WTC11 (cell line): Measurements from ENCODE around the gene AREL1.

ENCODE experiments used
- CTCF ChIP-seq: fragments of 200-600 bp; IDR thresholded peaks from 2 replicates; pipeline ENCODE4 v1.8.0; 2022; ENCODE audit warnings: antibody characterized with exemption
- JUN ChIP-seq: sonication (generic); formaldehyde crosslinking; IDR thresholded peaks from 2 replicates; pipeline ENCODE4 v1.8.0; 2023; ENCODE audit warnings: mild to moderate bottlenecking, missing genetic modification reagents
- TEAD1 ChIP-seq: sonication (generic); formaldehyde crosslinking; IDR thresholded peaks from 2 replicates; pipeline ENCODE4 v1.8.0; 2022; ENCODE audit warnings: mild to moderate bottlenecking, missing genetic modification reagents

- TF ChIP-seq CTCF (no peak), TEAD1 (CRISPR knock-in tag) (no peak), JUN (CRISPR knock-in tag) (no peak)
Measured at GRCh38 chr14:74636424-74637177, 76.3 kb downstream of the AREL1 start.
